IgD-negative memory B cell (primary cell): ENCODE data around the gene SMIM3. TPM values are rescaled to one million over a fixed set of nuclear protein-coding genes. Genes with fewer than 3 reads are reported as not detected.

Experiments
- polyA plus RNA-seq: library from polyadenylated mRNA; unstranded; fragments of 300-500 nt; fragmentation: Illumina TruSeq; gene quantifications from one replicate; pipeline ENCODE4 v1.2.3, GENCODE V29; 2021

The SMIM3 gene
- polyA plus RNA-seq, 1 donor from 2014 or later, result 0.95 TPM

Other genes with a start within 250 kb of the SMIM3 start
- 4.8 TPM for gene SYNPO, start 138.1 kb upstream of the SMIM3 start, polyA plus RNA-seq
- not detected for gene MYOZ3, start 117.5 kb upstream of the SMIM3 start, polyA plus RNA-seq
- gene RBM22, start 77.7 kb upstream of the SMIM3 start, polyA plus RNA-seq, result 69.5 TPM
- 10.5 TPM for gene DCTN4, start 19.7 kb upstream of the SMIM3 start, polyA plus RNA-seq
- gene IRGM, start 67.8 kb downstream of the SMIM3 start, polyA plus RNA-seq, result not detected
- gene ZNF300, start 126.2 kb downstream of the SMIM3 start, polyA plus RNA-seq, result 1.0 TPM
- 2.8 TPM for gene GPX3, start 241.8 kb downstream of the SMIM3 start, polyA plus RNA-seq